ENCODE data around the gene SIX1.

DNA sequence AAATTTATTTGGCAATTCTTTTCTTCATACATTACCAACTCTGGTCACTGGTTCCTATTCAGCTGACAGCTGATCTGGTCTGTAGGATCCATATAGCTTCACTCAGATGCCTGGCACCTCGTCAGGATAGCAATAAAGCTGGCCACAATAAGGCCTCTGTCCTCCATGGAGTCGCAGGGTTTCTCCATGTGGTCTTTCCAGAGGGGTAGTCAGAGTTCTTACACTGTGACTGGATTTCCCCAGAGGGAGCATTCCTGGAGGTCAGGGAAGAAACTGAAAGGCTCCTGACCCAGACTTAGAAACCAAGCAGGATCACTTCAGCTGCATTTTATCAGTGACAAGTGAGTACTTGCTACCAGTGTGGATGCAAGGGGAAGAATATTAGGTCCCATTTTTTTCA, 34.9 kb upstream of the SIX1 start:
- TF ChIP-seq POLR2A (IDR thresholded peaks at IDR 0.05) (no peak), EP300 (IDR thresholded peaks at IDR 0.05) (no peak)
- TF ChIP-seq, protein P1, sequence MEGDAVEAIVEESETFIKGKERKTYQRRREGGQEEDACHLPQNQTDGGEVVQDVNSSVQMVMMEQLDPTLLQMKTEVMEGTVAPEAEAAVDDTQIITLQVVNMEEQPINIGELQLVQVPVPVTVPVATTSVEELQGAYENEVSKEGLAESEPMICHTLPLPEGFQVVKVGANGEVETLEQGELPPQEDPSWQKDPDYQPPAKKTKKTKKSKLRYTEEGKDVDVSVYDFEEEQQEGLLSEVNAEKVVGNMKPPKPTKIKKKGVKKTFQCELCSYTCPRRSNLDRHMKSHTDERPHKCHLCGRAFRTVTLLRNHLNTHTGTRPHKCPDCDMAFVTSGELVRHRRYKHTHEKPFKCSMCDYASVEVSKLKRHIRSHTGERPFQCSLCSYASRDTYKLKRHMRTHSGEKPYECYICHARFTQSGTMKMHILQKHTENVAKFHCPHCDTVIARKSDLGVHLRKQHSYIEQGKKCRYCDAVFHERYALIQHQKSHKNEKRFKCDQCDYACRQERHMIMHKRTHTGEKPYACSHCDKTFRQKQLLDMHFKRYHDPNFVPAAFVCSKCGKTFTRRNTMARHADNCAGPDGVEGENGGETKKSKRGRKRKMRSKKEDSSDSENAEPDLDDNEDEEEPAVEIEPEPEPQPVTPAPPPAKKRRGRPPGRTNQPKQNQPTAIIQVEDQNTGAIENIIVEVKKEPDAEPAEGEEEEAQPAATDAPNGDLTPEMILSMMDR (IDR thresholded peaks at IDR 0.05) = no peak
